HG03280 (cell line): Measurements from ENCODE around the gene ADCY3.

Experiments
- ATAC-seq: cut with Tn5 transposase; IDR thresholded peaks from one replicate; pipeline ENCODE4 v1.9.1; 2021; ENCODE audit warnings: mild to moderate bottlenecking, moderate library complexity; ENCODE audit not compliant: unreplicated experiment

Gene ADCY3

DNA sequence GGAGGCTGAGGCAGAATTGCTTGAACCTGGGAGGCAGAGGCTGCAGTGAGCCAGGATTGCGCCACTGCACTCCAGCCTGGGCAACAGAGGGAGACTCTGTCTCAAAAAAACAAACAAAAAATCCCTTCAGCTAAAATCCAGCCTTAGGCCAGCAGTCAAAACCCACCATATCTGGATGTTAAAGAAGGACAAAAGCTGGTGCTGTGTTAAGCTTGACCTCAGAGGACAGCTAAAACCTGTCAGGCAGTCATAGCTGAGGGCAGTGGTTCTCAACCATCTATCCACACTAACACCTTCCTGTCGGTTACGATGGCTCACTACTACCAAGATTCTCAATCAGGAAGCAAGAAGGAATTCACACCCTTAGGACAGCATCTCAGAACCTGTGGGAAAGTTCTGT is 136.4 kb downstream of the ADCY3 start:
- no peak for ATAC-seq

- ATAC-seq, result no peak
Observed at GRCh38 chr2:24779116-24779515, 140.9 kb downstream of the ADCY3 start.

GRCh38 chr2:24774373-24774772 is 145.7 kb downstream of the ADCY3 start:
- ATAC-seq, result no peak

DNA sequence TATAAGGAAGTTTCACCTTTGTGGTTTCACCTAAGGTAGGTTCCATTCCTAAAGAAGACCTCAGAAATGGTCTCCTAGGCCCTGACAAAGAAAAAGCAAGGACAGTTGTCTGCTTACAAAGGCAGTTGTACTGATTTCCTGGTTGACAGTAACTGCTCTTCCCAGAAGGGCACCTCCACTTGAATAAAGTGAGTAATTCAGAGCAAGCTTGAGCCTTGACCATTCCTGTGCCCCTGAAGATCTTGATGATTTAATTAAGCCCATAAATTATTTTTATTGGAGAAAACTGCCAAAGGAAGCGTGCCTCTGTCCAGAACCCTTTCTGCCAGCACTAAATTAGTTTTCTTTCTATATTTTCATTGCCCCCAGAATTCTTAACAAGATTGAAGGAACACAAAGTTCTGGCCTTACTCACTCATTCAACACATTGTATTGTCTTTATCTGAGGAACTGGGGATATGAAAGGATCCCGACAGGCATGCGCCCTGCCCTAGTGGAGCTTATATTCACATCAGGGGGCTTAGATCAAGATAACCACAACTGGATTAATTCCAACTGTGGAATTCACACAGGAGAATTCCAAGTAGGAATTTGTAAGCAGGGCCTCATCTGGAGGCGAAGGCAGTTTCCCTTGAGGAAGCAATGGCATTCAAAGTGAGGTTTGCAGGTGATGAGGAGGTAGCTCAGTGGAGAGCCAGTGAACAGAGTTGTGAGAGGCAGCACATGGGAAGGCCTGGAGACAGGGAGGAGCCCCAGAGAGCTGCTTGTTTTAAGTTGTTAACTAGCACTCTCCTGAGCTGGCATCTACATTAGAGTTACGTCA is 148.1 kb downstream of the ADCY3 start:
- ATAC-seq, result no peak

GRCh38 chr2:24771061-24771460 is 149.0 kb downstream of the ADCY3 start:
- no peak for ATAC-seq
